ENCODE data around the gene KASH5. TPM values are rescaled to one million over a fixed set of nuclear protein-coding genes. Genes with fewer than 3 reads are reported as not detected.

Gene KASH5
- total RNA-seq, 1 experiment from 2014 or later: not detected

DNA sequence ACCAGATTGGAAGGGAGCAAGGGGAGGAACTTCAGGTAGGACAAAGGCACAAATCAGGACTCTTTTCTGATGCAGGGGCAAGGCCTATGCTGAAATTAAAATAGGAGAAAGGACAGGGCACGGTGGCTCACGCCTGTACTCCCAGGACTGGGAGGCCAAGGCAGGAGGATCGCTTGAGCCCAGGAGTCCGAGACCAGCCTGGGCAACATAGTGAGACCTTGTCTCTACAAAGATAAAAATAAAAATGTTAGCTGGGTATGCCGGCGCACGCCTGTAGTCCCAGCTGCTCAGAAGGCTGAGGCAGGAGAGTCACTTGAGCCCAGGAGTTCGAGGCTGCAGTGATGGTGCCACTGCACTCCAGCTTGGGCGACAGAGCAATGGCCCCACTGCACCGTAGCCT is 47.6 kb downstream of the KASH5 start:
- H2BK5ac ChIP-seq (ENCODE audit: insufficient read length, low read length): no peak overlapping the region
- H3K27ac ChIP-seq (ENCODE audit: insufficient read length, low read depth, low read length): no peak overlapping the region
- H2BK120ac ChIP-seq (ENCODE audit: low read depth, low read length, poor library complexity, severe bottlenecking): no peak overlapping the region
- no peak for DNase-seq
- H4K5ac ChIP-seq (ENCODE audit: insufficient read length, low read depth, low read length): no peak overlapping the region
- H4K20me1 ChIP-seq (ENCODE audit: control insufficient read depth, insufficient read depth, insufficient read length): no peaks in the 10 kb centered on the region
- no peak overlapping the region for H4K8ac ChIP-seq (replicated peaks; ENCODE audit: insufficient read length, low read depth, low read length)
- H2AK5ac ChIP-seq (ENCODE audit: insufficient read length, low read length): no peak overlapping the region
- H2BK15ac ChIP-seq (ENCODE audit: low read depth, low read length): no peak overlapping the region
- H3K14ac ChIP-seq (ENCODE audit: insufficient read depth, low read length): no peak overlapping the region
- H3K36me3 Mint-ChIP-seq (ENCODE audit: insufficient read depth in 1 of 3, low read depth in 3 of 3): peaks cover 3 to 13% (median 5%) of the 10 kb centered on the region in 3 experiments
- peaks cover 4 to 8% of the 10 kb centered on the region in 2 experiments; a peak in 3 of 5 replicates for H3K9me3 Mint-ChIP-seq
- no peak overlapping the region for H3K9ac ChIP-seq (ENCODE audit: extremely low read depth, insufficient read length, low read length)
- no peak overlapping the region for H3K18ac ChIP-seq (ENCODE audit: insufficient read length, low read depth, low read length)
- H3T11ph ChIP-seq (ENCODE audit: low read length): no peak overlapping the region
- H3K27me3 ChIP-seq (ENCODE audit: insufficient read depth, low read length): peaks cover 34% of the 10 kb centered on the region; the same call in 1 of the 2 replicates
- H3K79me2 ChIP-seq (ENCODE audit: insufficient read depth, low read length): no peaks in the 10 kb centered on the region
- H3K4ac ChIP-seq (ENCODE audit: low read depth, low read length): no peak overlapping the region
- peak overlapping the region in 1 of 2 experiments; percentile 76; a peak in 3 of 5 replicates for H3K4me3 Mint-ChIP-seq
- peaks cover 22 to 66% of the 10 kb centered on the region in 2 experiments for H3K4me1 Mint-ChIP-seq
- H3K27ac Mint-ChIP-seq: peak overlapping the region in 2 of 3 experiments; percentile 22 to 88; a peak in 3 of 7 replicates
- peak overlapping the region; percentile 21 for H3K4me2 ChIP-seq (ENCODE audit: insufficient read depth, insufficient read length, low read length)
- no peaks in the 10 kb centered on the region for H3K79me1 ChIP-seq (ENCODE audit: insufficient read depth, low read depth, low read length, poor library complexity, severe bottlenecking)
- H3K23ac ChIP-seq (ENCODE audit: insufficient read length, low read depth, low read length): no peak overlapping the region
- H2AFZ ChIP-seq (ENCODE audit: low read length): no peak overlapping the region
- H2BK20ac ChIP-seq (ENCODE audit: low read depth, low read length, poor library complexity, severe bottlenecking): no peak overlapping the region
- no CpG with 5 or more reads among the region's 10 CpGs for WGBS (ENCODE audit: extremely low coverage, insufficient read length, low lambda C conversion rate)
- H3K27me3 Mint-ChIP-seq (ENCODE audit: low read depth): peaks cover 88% of the 10 kb centered on the region
- TF ChIP-seq, protein P1, sequence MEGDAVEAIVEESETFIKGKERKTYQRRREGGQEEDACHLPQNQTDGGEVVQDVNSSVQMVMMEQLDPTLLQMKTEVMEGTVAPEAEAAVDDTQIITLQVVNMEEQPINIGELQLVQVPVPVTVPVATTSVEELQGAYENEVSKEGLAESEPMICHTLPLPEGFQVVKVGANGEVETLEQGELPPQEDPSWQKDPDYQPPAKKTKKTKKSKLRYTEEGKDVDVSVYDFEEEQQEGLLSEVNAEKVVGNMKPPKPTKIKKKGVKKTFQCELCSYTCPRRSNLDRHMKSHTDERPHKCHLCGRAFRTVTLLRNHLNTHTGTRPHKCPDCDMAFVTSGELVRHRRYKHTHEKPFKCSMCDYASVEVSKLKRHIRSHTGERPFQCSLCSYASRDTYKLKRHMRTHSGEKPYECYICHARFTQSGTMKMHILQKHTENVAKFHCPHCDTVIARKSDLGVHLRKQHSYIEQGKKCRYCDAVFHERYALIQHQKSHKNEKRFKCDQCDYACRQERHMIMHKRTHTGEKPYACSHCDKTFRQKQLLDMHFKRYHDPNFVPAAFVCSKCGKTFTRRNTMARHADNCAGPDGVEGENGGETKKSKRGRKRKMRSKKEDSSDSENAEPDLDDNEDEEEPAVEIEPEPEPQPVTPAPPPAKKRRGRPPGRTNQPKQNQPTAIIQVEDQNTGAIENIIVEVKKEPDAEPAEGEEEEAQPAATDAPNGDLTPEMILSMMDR (conservative IDR thresholded peaks at IDR 0.05): no peak
- no peak overlapping the region for H2BK12ac ChIP-seq (ENCODE audit: insufficient read length, low read depth, low read length)
- no peak overlapping the region for H4K91ac ChIP-seq (ENCODE audit: insufficient read length, low read depth, low read length)
- H3K4me1 ChIP-seq (ENCODE audit: insufficient read depth, low read length): no peaks in the 10 kb centered on the region
- H3K9me3 ChIP-seq (ENCODE audit: control insufficient read depth, low read depth, low read length): no peaks in the 10 kb centered on the region
- no peak overlapping the region for H3K56ac ChIP-seq (ENCODE audit: insufficient read length, low read depth, low read length)
- H3K23me2 ChIP-seq (ENCODE audit: insufficient read length, low read depth, low read length, poor library complexity, severe bottlenecking): peaks cover 6% of the 10 kb centered on the region
